Right ventricle myocardium superior (tissue), 1 donor: ENCODE measurements around the gene ARHGAP26. TPM values are rescaled to one million over a fixed set of nuclear protein-coding genes. Genes with fewer than 3 reads are reported as not detected.
A peak's percentile ranks its signal among the peaks of the same experiment; 100 is the strongest.
"Not testable (repeated sequence)": the region's sequence is repeated elsewhere in the genome, so short reads cannot be mapped to it uniquely, and the experiment has no call there.

Experiments used
- ATAC-seq: fragments of 200-7000 bp; cut with Tn5 transposase; one replicate; pipeline ENCODE4 v1.9.1; 2020; ENCODE audit warnings: mild to moderate bottlenecking; ENCODE audit not compliant: poor library complexity
- DNase-seq: peaks from one replicate; pipeline ENCODE4 v3.0.0-alpha.2; 2020
- intact Hi-C: fragments of 100-400 bp; cut with DNase I; formaldehyde crosslinking; loops from one replicate; pipeline ENCODE4 v1.11.2; 2022
- total RNA-seq: library from RNA; stranded (reverse); fragmentation: NEBNext Ultra II Directional; extraction: Animal tissue kit (Norgen Biotek cat#: 25700); gene quantifications from one replicate; pipeline ENCODE4 v1.2.1, GENCODE V29; 2021
- donor health status: DM: no; HTN: yes; CAD: no; lungs with severe emphysema.

The ARHGAP26 gene
- total RNA-seq, 1 donor from 2014 or later = 32.5 TPM

- ATAC-seq = no peak
- DNase-seq = no peak
- intact Hi-C loops = no loop called here
Observed at GRCh38 chr5:142930395-142931110, 160.4 kb downstream of the ARHGAP26 start.

- intact Hi-C loops = no loop called here
- DNase-seq = peak; percentile 43
- no peak for ATAC-seq
Observed at GRCh38 chr5:142931896-142932686, 161.9 kb downstream of the ARHGAP26 start.

DNA sequence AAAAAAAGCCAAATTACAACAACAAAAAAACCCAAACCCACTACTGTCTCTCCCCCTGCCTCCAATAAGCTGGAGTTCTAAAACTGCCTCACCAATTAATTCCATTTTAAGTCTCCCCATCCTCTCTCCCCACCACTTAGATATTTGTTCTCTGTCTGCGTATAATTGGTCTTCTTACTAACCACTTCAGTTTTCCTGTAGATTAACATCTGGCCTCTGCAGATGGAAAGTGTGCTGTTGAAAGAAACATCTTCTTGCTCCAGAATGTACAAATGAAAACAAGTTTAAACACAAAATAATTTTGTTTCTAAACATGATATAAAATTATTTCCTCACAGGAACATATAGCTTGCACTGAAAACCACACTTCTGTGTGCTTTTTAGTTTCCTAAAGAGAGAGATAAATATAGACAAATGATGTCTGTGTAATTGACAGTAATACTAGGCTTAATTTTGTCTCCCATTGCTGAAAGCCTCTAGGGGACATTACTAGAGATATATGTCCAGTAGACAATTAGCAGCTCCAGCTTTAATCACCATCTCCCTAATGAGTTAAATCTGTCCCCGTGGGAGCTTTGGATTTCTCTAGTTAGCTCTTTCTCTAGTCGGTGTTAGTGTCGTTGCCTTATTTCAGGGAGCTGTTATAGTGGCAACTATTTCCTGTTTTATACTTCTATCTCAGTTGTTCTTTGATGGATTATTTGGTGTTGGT lies 164.0 kb downstream of the ARHGAP26 start:
- DNase-seq (no peak), ATAC-seq (no peak)
- intact Hi-C loops = no loop called here

- intact Hi-C loops = no loop called here
- ATAC-seq (peak; percentile 43), DNase-seq (no peak)
Observed at GRCh38 chr5:142935014-142935413, 164.8 kb downstream of the ARHGAP26 start.

DNA sequence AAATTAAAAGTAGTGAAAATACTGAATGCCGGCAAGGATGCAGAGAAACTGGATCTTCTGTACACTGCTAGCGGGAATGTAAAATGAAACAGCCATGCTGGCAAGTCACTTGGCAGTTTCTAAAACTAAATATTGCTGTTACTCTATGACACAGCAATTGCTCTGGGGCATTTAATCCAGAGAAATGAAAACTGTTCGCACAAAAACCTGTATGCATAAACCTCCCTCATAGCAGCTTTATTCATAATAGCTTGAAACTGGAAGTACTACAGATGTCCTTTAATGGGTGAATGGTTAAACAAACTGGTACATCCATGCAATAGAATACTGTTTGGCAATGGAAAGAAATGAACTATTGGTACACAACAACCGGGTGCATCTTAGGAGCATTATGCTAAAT lies 167.2 kb downstream of the ARHGAP26 start:
- intact Hi-C loops = no loop called here
- ATAC-seq (no peak), DNase-seq (no peak)

- ATAC-seq = no peak
- DNase-seq = no peak
- intact Hi-C loops = no loop called here
Observed at GRCh38 chr5:142938266-142938880, 168.2 kb downstream of the ARHGAP26 start.

GRCh38 chr5:142939006-142939405 lies 168.8 kb downstream of the ARHGAP26 start:
- no peak for ATAC-seq
- intact Hi-C loops = no loop called here
- DNase-seq = no peak

GRCh38 chr5:142939884-142940283 lies 169.7 kb downstream of the ARHGAP26 start:
- no peak for ATAC-seq
- no peak for DNase-seq
- intact Hi-C loops = no loop called here

DNA sequence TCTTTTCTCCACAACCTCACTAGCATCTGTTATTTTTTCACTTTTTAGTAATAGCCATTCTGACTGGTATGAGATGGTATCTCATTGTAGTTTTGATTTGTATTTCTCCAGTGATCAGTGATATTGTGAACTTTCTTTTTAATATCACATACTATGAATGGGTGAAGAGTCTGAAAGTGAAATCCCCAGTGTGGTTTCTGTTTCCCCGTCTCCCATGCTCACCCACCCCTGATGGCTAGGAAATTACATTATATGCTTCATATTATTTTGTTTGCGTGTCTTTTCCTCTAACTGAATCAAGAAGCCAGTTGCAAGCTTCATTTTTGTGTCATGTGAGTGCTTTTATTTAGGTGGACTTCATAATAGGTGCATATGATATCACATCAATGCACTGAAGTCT lies 171.1 kb downstream of the ARHGAP26 start:
- no peak for DNase-seq
- intact Hi-C loops = no loop called here
- ATAC-seq = no peak

DNA sequence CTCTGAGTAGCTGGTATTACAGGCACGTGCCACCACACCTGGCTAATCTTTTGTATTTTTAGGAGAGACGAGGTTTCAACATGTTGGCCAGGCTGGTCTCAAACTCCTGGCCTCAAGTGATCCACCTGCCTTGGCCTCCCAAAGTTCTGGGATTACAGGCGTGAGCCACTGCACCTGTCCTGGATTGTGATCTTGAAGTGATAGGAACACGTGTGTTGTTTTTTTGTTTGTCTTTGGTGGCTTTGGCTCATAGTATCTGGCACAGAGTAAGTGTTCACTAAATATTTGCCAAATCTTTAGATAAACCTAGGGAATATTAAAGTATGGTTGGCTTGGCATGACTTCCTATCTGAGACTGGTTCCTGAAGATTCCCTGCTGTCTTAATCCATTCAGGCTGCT lies 172.7 kb downstream of the ARHGAP26 start:
- no peak for ATAC-seq
- intact Hi-C loops = no loop called here
- no peak for DNase-seq

GRCh38 chr5:142944140-142944539 lies 174.0 kb downstream of the ARHGAP26 start:
- no peak for ATAC-seq
- intact Hi-C loops = no loop called here

DNA sequence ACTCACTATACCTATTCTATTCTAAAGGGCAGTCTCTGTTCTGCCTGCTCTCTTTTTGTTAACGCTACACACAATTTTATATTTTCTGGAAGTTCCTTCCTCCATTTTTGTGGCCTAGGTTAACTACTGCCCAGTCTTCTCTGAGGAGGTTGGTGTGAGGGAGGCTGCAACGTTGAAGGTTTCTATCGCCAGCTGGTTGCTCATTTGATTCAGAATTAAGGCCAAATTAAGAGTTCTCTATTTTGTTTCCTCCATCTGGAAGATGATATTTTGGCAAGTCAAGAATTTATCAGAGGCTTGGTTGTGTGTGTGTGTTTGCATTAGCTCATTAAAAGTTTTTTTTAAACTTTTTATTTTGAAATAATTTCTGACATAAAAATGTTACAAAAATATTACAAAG lies 175.1 kb downstream of the ARHGAP26 start:
- DNase-seq = no peak
- ATAC-seq = no peak
- intact Hi-C loops = no loop called here

More at GRCh38 chr5:142944140-142944539, 174.0 kb downstream of the ARHGAP26 start:
- no peak for DNase-seq

GRCh38 chr5:142945845-142946244 lies 175.7 kb downstream of the ARHGAP26 start:
- ATAC-seq (no peak), DNase-seq (no peak)
- intact Hi-C loops = no loop called here

GRCh38 chr5:142946547-142947426 lies 176.6 kb downstream of the ARHGAP26 start:
- ATAC-seq = no peak
- no peak for DNase-seq
- intact Hi-C loops = no loop called here

DNA sequence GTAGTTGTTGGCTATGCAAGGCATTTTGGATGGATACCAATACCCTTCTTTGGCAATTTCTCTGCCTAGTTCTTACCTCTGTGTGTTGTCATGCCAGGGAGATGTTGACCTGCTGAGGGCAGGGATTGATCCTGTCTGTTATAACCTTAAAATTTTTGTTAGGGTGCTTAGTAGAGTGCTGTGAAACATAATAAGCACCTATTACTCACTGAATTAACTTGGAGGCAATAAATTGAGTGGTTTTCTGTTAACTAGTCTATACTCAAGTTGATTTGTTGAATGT lies 177.2 kb downstream of the ARHGAP26 start:
- no peak for DNase-seq
- intact Hi-C loops = no loop called here
- no peak for ATAC-seq

DNA sequence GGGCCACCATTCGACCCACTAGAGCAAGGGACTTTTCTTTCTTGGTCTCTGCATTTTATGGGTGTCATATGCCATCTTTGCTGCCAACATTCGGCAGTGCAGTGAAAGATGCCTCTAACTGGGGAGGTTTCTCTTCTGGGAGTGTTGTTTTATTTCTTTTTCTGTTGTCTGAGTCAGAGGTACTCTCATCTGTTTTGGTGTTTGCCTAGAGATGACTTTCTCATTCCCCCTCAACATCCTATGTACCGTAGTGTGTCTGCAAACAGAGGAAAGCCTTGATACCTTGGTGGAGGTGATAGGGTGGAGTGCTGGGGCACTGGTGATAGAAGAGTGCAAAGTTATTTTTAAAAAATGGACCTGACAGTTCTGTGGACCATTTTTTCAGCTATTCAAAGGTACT lies 182.1 kb downstream of the ARHGAP26 start:
- DNase-seq (no peak), ATAC-seq (no peak)
- intact Hi-C loops = no loop called here

- ATAC-seq, DNase-seq, intact Hi-C loops: not testable (repeated sequence)
Observed at GRCh38 chr5:142952871-142953270, 182.7 kb downstream of the ARHGAP26 start.

GRCh38 chr5:142954455-142954854 lies 184.3 kb downstream of the ARHGAP26 start:
- intact Hi-C loops = no loop called here
- DNase-seq = no peak
- ATAC-seq = peak; percentile 68
